ENCODE results near the gene CMIP.

CMIP gene

DNA sequence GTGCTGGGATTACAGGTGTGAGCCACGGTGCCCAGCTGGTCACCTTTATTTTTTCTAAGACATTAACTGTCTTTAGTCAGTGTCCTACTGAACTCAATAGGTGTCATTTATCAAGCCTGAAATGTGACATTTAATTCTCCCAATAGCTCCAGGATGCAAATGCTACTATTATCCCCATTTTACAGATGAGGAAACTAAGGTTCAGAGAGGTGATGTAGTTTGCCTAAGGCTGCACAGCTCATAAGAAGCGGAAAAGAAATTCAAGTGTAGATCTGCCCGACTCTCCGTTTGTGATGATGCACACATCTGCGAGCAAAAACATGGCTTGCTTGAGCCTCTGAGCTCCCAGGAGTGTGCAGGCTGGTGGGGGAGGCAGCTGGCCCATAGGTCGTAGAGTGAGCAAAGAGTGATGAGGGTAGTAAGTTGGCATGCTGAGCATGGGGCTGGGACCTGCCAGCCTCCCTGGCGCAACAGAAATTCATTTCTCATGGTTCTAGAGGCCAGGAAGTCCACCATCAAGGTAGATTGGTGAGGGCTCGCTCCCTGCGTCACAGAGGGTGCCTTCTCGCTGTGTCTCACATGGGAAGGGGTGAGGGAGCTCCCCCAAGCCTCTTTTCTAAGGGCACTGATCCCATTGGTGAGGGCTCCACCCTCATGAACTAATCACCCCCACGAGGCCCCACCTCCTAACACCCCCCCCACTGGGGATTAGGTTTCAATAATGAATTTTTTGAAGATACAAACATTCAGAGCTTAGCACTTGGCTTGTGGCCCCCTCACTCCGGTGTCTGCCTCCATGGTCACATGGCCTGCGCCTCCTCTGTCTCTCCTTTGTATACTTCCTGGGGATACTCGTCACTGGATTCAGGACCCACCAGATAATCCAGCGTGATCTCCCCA is 193.0 kb downstream of the CMIP start:
- TF ChIP-seq, protein P1, sequence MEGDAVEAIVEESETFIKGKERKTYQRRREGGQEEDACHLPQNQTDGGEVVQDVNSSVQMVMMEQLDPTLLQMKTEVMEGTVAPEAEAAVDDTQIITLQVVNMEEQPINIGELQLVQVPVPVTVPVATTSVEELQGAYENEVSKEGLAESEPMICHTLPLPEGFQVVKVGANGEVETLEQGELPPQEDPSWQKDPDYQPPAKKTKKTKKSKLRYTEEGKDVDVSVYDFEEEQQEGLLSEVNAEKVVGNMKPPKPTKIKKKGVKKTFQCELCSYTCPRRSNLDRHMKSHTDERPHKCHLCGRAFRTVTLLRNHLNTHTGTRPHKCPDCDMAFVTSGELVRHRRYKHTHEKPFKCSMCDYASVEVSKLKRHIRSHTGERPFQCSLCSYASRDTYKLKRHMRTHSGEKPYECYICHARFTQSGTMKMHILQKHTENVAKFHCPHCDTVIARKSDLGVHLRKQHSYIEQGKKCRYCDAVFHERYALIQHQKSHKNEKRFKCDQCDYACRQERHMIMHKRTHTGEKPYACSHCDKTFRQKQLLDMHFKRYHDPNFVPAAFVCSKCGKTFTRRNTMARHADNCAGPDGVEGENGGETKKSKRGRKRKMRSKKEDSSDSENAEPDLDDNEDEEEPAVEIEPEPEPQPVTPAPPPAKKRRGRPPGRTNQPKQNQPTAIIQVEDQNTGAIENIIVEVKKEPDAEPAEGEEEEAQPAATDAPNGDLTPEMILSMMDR (IDR thresholded peaks at IDR 0.05) = no peak

DNA sequence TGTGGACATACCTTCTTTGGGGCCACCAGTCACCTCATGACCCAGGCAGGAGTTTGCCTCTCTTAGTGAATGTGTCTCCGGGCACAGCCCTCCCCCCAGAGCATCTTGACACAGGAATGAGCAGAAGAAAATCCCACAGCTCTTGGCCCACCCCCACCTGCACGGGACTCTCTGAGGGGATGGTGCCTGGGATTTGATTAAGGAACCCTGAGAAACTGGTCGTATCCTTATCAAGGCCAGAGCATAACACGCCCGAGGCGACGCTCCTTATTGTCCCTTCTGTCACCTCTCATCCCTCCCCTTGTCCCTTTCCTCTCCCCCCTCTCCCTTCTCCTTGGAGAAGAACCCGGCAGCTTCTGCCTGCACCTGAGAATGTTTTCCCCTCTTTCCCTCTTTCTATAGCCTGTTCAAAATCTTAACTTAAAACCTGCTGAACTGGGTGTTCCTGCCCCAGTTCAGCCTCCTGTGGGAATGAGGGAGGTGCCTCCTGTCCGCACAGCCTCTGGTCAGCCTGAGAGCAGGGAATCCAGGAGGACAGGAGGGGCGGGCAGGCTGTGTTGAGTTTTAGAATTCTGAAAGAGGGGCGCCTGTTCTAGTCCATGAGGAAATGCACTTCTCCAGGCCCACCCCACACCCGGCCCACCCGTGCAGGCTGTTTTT is 193.8 kb downstream of the CMIP start:
- TF ChIP-seq, protein P1 (IDR thresholded peaks at IDR 0.05) = no peak

DNA sequence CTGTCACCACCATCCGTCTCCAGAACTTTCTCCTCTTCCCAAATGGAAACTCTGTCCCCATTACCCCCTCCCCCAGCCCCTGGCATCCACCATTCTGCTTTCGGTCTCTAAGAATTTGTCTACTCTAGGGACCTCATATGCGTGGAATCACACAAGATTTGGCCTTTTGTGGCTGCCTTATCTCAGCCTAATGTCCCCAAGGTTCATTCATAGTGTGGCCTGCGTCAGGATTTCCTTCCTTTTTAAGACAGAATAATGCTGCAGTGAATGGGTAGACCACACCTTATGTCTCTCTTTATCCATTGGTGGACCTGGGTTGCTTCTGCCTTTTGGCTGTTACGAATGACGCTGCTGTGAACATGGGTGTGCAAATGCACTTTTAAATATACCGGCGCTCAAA is 194.7 kb downstream of the CMIP start:
- TF ChIP-seq, protein P1 (IDR thresholded peaks at IDR 0.05) = no peak

DNA sequence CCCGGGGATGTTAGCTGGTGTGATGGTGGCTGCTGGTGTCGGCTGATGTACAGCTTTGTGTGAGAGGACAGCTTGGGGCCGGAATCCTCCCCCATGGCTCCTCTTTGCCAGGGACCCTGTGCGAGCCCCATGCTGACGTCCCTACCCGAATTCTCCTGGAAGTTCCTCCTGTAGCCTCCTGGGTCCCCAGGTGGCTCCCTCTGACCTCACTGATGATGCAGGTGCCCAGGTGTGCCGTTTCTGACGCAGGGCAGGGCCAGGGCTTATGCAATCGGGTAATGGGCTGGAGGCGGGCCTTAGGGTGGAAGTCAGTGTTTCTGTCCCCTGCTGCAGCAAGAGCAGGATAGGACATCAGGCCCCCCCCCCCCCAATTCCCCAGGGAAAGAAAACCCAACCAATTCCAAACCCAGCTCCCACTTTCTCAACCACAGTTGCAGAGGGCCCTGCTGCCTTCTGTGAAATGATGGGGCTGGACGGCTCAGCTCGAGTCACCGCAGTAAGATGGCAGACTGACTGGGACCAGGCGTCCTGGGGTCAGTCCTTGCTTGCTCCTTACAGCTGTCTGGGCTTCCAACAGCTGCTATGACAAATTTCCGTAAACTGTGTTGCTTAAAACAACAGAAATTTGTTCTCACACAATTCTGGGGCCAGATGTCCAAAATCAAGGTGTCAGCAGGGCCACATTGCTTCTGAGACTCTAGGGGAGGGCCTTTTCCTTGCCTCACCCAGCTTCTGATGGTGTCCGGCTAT is 195.5 kb downstream of the CMIP start:
- TF ChIP-seq, protein P1 (IDR thresholded peaks at IDR 0.05) = no peak

DNA sequence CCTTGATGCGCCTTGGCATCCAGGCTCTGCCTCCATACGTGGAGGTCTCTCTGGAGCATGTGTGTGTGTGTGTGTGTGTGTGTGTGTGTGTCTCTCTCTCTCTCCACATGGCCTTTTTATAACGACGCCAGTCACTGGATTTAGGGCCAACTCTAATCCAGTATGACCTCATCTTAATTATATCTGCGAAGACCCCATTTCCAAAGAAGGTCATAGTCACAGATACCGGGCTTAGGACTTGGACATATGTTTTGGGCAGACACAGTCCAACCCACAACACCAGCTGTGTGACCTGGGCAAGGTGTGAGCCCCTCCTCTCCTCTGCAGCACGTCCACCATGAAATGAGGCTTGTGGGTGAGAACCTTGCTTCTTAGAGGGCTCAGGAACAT is 196.1 kb downstream of the CMIP start:
- TF ChIP-seq, protein P1 (IDR thresholded peaks at IDR 0.05) = no peak

DNA sequence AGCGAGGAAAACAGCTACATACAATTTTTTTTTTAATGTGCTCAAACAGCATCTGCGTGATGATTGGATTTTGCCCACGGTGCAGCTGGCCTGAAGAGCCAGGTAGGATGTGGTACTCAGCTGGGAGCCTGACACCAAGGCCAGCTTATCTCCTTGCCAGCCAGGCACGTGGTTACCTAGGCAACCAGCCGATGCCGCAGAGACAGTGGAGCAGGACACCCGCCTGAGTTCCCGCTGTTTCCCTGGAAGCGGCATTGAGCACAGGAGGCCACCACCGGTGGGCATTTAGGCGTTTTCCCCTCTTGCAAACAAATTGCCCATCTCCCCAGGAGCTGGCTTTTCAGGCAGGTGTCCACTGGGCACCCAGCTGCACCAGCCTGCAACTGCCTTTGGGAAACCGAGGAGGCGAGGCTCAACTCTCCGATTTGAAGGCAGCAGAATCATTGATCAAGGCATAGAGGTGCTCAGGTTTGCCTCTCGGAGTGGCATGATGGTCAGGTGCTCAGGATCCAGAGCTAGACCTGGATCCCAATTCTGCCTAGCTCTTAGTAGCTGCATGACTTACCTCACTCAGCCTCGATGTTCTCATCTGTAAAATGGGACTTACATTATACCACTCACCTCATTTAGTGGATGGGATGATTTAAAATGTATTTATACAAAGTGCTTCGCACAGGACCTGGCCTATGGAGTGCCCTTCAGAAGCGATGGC is 196.9 kb downstream of the CMIP start:
- TF ChIP-seq, protein P1 (IDR thresholded peaks at IDR 0.05) = no peak

DNA sequence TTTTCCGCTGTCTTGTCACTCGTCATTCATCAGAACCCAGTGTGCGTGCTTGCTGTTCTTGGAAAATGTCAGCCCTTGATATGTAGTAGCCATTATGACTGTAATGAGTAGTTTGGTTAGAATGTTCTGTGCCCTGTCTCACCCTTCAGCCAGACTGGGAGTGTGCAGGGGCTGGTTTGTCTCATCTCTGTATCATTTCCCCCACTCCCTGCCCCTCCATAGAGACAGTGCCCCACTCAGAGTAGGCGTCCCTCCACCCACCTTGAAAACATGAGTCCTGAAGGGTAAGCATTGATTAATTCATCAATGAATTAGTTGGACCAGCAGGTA is 197.5 kb downstream of the CMIP start:
- TF ChIP-seq, protein P1 (IDR thresholded peaks at IDR 0.05) = no peak

All from LNCAP (cell line).